ENCODE data around the gene CCNK. TPM values are rescaled to one million over a fixed set of nuclear protein-coding genes. Genes with fewer than 3 reads are reported as not detected.

The CCNK gene
- total RNA-seq, 1 experiment from 2014 or later = 84.7 TPM

- TF ChIP-seq E2F5 (CRISPR knock-in tag; IDR thresholded peaks at IDR 0.05) (no peak), CREM (CRISPR knock-in tag; IDR thresholded peaks at IDR 0.05) (no peak), HMGA2 (CRISPR knock-in tag; IDR thresholded peaks at IDR 0.05) (no peak)
- TF ChIP-seq, protein P1, sequence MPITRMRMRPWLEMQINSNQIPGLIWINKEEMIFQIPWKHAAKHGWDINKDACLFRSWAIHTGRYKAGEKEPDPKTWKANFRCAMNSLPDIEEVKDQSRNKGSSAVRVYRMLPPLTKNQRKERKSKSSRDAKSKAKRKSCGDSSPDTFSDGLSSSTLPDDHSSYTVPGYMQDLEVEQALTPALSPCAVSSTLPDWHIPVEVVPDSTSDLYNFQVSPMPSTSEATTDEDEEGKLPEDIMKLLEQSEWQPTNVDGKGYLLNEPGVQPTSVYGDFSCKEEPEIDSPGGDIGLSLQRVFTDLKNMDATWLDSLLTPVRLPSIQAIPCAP (CRISPR knock-in tag; IDR thresholded peaks at IDR 0.05) = no peak
Observed at GRCh38 chr14:99522025-99522401, 40.8 kb downstream of the CCNK start (continued).

GRCh38 chr14:99522457-99522891 lies 41.3 kb downstream of the CCNK start:
- ATAC-seq = peak; percentile 5; the same call in 1 of the 2 replicates
- H3K27ac Mint-ChIP-seq = peak overlapping the region; percentile 61; the same call in 1 of the 2 replicates
- H3K27me3 Mint-ChIP-seq (ENCODE audit: low read depth) = no peaks in the 10 kb centered on the region
- POLR2A ChIA-PET = no interaction called here
- TF ChIP-seq GABPB1 (CRISPR knock-in tag; IDR thresholded peaks at IDR 0.05) (no peak), ATF1 (CRISPR knock-in tag; IDR thresholded peaks at IDR 0.05) (no peak), FOXK1 (CRISPR knock-in tag; IDR thresholded peaks at IDR 0.05) (no peak), GRHL2 (CRISPR knock-in tag; IDR thresholded peaks at IDR 0.05; ENCODE audit: insufficient replicate concordance, severe bottlenecking) (no peak), RORB (CRISPR knock-in tag; IDR thresholded peaks at IDR 0.05) (no peak), AR (CRISPR knock-in tag; IDR thresholded peaks at IDR 0.05) (no peak), USF1 (CRISPR knock-in tag; IDR thresholded peaks at IDR 0.05) (no peak), SP1 (CRISPR knock-in tag; conservative IDR thresholded peaks at IDR 0.05) (no peak), OVOL2 (CRISPR knock-in tag; IDR thresholded peaks at IDR 0.05; ENCODE audit: borderline replicate concordance) (no peak)
- TF ChIP-seq, protein P2, sequence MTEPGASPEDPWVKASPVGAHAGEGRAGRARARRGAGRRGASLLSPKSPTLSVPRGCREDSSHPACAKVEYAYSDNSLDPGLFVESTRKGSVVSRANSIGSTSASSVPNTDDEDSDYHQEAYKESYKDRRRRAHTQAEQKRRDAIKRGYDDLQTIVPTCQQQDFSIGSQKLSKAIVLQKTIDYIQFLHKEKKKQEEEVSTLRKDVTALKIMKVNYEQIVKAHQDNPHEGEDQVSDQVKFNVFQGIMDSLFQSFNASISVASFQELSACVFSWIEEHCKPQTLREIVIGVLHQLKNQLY (CRISPR knock-in tag; IDR thresholded peaks at IDR 0.05) = no peak
- TF ChIP-seq, protein P3, sequence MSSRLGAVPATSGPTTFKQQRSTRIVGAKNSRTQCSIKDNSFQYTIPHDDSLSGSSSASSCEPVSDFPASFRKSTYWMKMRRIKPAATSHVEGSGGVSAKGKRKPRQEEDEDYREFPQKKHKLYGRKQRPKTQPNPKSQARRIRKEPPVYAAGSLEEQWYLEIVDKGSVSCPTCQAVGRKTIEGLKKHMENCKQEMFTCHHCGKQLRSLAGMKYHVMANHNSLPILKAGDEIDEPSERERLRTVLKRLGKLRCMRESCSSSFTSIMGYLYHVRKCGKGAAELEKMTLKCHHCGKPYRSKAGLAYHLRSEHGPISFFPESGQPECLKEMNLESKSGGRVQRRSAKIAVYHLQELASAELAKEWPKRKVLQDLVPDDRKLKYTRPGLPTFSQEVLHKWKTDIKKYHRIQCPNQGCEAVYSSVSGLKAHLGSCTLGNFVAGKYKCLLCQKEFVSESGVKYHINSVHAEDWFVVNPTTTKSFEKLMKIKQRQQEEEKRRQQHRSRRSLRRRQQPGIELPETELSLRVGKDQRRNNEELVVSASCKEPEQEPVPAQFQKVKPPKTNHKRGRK (CRISPR knock-in tag; IDR thresholded peaks at IDR 0.05; ENCODE audit: borderline replicate concordance) = no peak
- H3K4me1 Mint-ChIP-seq = peaks cover 41% of the 10 kb centered on the region
- no peak overlapping the region for H3K4me3 Mint-ChIP-seq
- H3K9me3 Mint-ChIP-seq = no peaks in the 10 kb centered on the region
- CTCF ChIA-PET = interaction anchor here (1.2 to 2.9 kb wide), 6 partner anchors 16 to 106 kb away, joined by 3 to 24 read pairs (median 6); no protein-coding TSS in a partner anchor
- H3K36me3 Mint-ChIP-seq = no peaks in the 10 kb centered on the region
- DNase-seq (ENCODE audit: low spot score) = no peak

Measured in WTC11 (cell line).